GM19043 (cell line): ENCODE data around the gene RRAD.

Experiments
- ATAC-seq: cut with Tn5 transposase; IDR thresholded peaks from one replicate; pipeline ENCODE4 v1.9.1; 2021; ENCODE audit warnings: low read depth; ENCODE audit not compliant: unreplicated experiment

Gene RRAD

GRCh38 chr16:66919569-66920298 lies 5.6 kb downstream of the RRAD start:
- ATAC-seq: no peak

GRCh38 chr16:66918803-66919568 lies 6.3 kb downstream of the RRAD start, which contains the start of gene CDH16:
CDH16 (minus strand) TSS chr16:66918885; CDS start chr16:66918065, 820 bp downstream.
- no peak for ATAC-seq

- ATAC-seq: no peak
These were observed 7.0 kb downstream of the RRAD start for GRCh38 chr16:66918355-66918754.

- no peak for ATAC-seq
These were observed 7.6 kb downstream of the RRAD start for GRCh38 chr16:66917741-66918140.

GRCh38 chr16:66916518-66916917 lies 8.8 kb downstream of the RRAD start:
- ATAC-seq: no peak

- no peak for ATAC-seq
These were observed 10.3 kb downstream of the RRAD start for GRCh38 chr16:66915041-66915440.

GRCh38 chr16:66914541-66914940 lies 10.8 kb downstream of the RRAD start:
- no peak for ATAC-seq

GRCh38 chr16:66913711-66914110 lies 11.6 kb downstream of the RRAD start:
- ATAC-seq: no peak

- ATAC-seq: no peak
These were observed 12.3 kb downstream of the RRAD start for GRCh38 chr16:66913081-66913480.

- ATAC-seq: no peak
These were observed 13.5 kb downstream of the RRAD start for GRCh38 chr16:66911801-66912200.

- ATAC-seq: no peak
These were observed 14.2 kb downstream of the RRAD start for GRCh38 chr16:66911112-66911511.

GRCh38 chr16:66910175-66910940 lies 15.0 kb downstream of the RRAD start:
- no peak for ATAC-seq

- ATAC-seq: no peak
These were observed 16.4 kb downstream of the RRAD start for GRCh38 chr16:66908762-66909559.

- no peak for ATAC-seq
These were observed 17.2 kb downstream of the RRAD start for GRCh38 chr16:66908116-66908515.

GRCh38 chr16:66906916-66907836 lies 18.2 kb downstream of the RRAD start:
- ATAC-seq: no peak

GRCh38 chr16:66905633-66906539 lies 19.4 kb downstream of the RRAD start:
- ATAC-seq: no peak

- no peak for ATAC-seq
These were observed 20.3 kb downstream of the RRAD start for GRCh38 chr16:66904846-66905632.

- no peak for ATAC-seq
These were observed 20.9 kb downstream of the RRAD start for GRCh38 chr16:66904428-66904845.
